Activated naive CD4-positive, alpha-beta T cell treated with anti-CD3 and anti-CD28 coated beads, Interleukin-2, amount 50 U/mL, for 72 hours (primary cell): ENCODE measurements around the gene FHIP1B. TPM values are rescaled to one million over a fixed set of nuclear protein-coding genes. Genes with fewer than 3 reads are reported as not detected.

Experiments
- ATAC-seq, 2 donors: fragments of 150-1000 bp; cut with Tn5 transposase; 2 replicates each; pipeline ENCODE4 v1.10.0; 2021; ENCODE audit warnings: mild to moderate bottlenecking in 2 of 2, moderate library complexity in 2 of 2
- DNase-seq, 2 donors: peaks; one replicate each; pipeline ENCODE4 v3.0.0; 2021 to 2022; ENCODE audit warnings: low spot score in 2 of 2
- H3K27ac Mint-ChIP-seq, 2 donors: one replicate each; pipeline ENCODE4 v1.8.0; 2022; ENCODE audit warnings: mild to moderate bottlenecking in 2 of 2, mixed read lengths in 2 of 2
- H3K36me3 Mint-ChIP-seq, 2 donors: one replicate each; pipeline ENCODE4 v1.8.0; 2022; ENCODE audit warnings: mixed read lengths in 2 of 2
- H3K9me3 Mint-ChIP-seq, 2 donors: one replicate each; pipeline ENCODE4 v1.8.0; 2022; ENCODE audit warnings: mixed read lengths in 2 of 2
- total RNA-seq, 2 donors: library from RNA; stranded (reverse); gene quantifications; one replicate each; pipeline ENCODE4 v1.2.3, GENCODE V29; 2022

Gene FHIP1B
- total RNA-seq, 2 donors from 2014 or later, result 16.7 to 24.4 TPM

DNA sequence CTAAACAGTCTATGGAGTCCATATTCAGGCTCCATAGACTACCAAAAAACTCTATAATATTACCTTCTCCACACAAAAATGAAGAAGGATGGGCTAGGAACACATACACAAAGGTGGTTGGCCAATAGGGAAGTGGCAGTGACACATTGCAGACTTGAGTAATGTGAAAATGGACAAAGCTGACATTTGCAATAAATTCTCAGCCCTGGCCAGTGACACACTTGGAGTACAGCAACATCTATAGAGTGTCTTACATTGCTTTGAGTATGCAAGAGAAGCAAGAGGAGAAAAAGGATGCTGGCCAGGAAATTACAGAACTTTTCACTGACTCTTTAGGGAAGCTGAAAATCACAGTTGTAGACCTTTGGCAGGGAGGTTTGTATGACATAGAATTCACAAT lies 42.7 kb downstream of the FHIP1B start:
- Mint-ChIP-seq H3K9me3 (peaks cover 0 to 6% of the 10 kb centered on the region in 2 donors), H3K36me3 (no peaks in the 10 kb centered on the region), H3K27ac (no peak overlapping the region)
- ATAC-seq (no peak), DNase-seq (no peak)

- DNase-seq (no peak), ATAC-seq (no peak)
- H3K9me3 Mint-ChIP-seq, result peaks cover 0 to 5% of the 10 kb centered on the region in 2 donors
- no peak overlapping the region for H3K27ac Mint-ChIP-seq
- H3K36me3 Mint-ChIP-seq, result peaks cover 0 to 5% of the 10 kb centered on the region in 2 donors
Measured at GRCh38 chr11:6175440-6175839, 59.0 kb downstream of the FHIP1B start.

GRCh38 chr11:6170226-6170625 lies 64.2 kb downstream of the FHIP1B start, which contains the start of gene OR52B2:
OR52B2 (minus strand) TSS chr11:6170326; CDS start chr11:6170326, 0 bp downstream.
- DNase-seq, result no peak
- H3K27ac Mint-ChIP-seq, result no peak within 1 kb of the TSS
- ATAC-seq, result no peak

More at GRCh38 chr11:6170226-6170625, 64.2 kb downstream of the FHIP1B start, which contains the start of gene OR52B2:
- peaks cover 0 to 4% of the 10 kb centered on the region in 2 donors for H3K9me3 Mint-ChIP-seq
- no peaks in the 10 kb centered on the region for H3K36me3 Mint-ChIP-seq

Other genes with a start within 250 kb of the FHIP1B start
- gene OR52L1, start 247.7 kb downstream of the FHIP1B start, total RNA-seq, result not detected
- gene OR56A4, start 227.7 kb downstream of the FHIP1B start, total RNA-seq, result under 1 TPM in 1 of 2 donors, not detected in 1; 0.12 TPM
- gene OR56A1, start 203.9 kb downstream of the FHIP1B start, total RNA-seq, result under 1 TPM in 1 of 2 donors, not detected in 1; 0.04 TPM
- not detected for gene OR56B4, start 127.0 kb downstream of the FHIP1B start, total RNA-seq
- not detected for gene OR52B2, start 64.3 kb downstream of the FHIP1B start, total RNA-seq
- not detected for gene OR52W1, start 35.4 kb downstream of the FHIP1B start, total RNA-seq
- gene C11orf42, start 29.1 kb downstream of the FHIP1B start, total RNA-seq, result not detected
- gene CNGA4, start 4.5 kb upstream of the FHIP1B start, total RNA-seq, result under 1 TPM; 0.21 to 0.52 TPM
- gene CCKBR, start 25.2 kb upstream of the FHIP1B start, total RNA-seq, result not detected
- gene CAVIN3, start 85.9 kb upstream of the FHIP1B start, total RNA-seq, result 10 to 100 TPM in 1 of 2 donors, 1 to 10 TPM in 1; 4.3 to 20.7 TPM
- 10 to 100 TPM; 13.1 to 24.8 TPM for gene SMPD1, start 155.8 kb upstream of the FHIP1B start, total RNA-seq
- gene APBB1, start 184.5 kb upstream of the FHIP1B start, total RNA-seq, result 10 to 100 TPM; 40.0 to 72.5 TPM
- gene HPX, start 206.4 kb upstream of the FHIP1B start, total RNA-seq, result under 1 TPM; 0.41 to 0.55 TPM
- 10 to 100 TPM in 1 of 2 donors, 1 to 10 TPM in 1; 4.7 to 19.0 TPM for gene TRIM3, start 239.3 kb upstream of the FHIP1B start, total RNA-seq
- 10 to 100 TPM; 47.1 to 59.9 TPM for gene ARFIP2, start 246.7 kb upstream of the FHIP1B start, total RNA-seq
- gene TIMM10B, start 246.9 kb upstream of the FHIP1B start, total RNA-seq, result 10 to 100 TPM; 36.9 to 38.3 TPM